GM12878 (cell line): ENCODE data around the gene FAS.

Experiments
- CREB1 ChIP-seq: IDR thresholded peaks from 2 replicates; pipeline ENCODE4 v1.6.1; 2012; ENCODE audit warnings: low read depth, mild to moderate bottlenecking, inconsistent platforms
- CTCF ChIP-seq, 3 experiments: IDR thresholded peaks in 2 of 3; conservative IDR thresholded peaks in 1 of 3; 2 replicates each; pipeline ENCODE4 v1.5.1; 2011; ENCODE audit warnings: low read depth in 3 of 3, low read length in 3 of 3, mild to moderate bottlenecking in 3 of 3, control low read depth in 2 of 3, moderate library complexity in 2 of 3, inconsistent platforms in 1 of 3, mixed read lengths in 1 of 3; ENCODE audit not compliant: control insufficient read depth in 2 of 3, insufficient read depth in 1 of 3; ENCODE audit errors: extremely low read depth in 1 of 3
- JUND ChIP-seq: IDR thresholded peaks from 2 replicates; pipeline ENCODE4 v1.6.1; 2012; ENCODE audit warnings: low read depth, mild to moderate bottlenecking, low read length, improper control_type of control experiment, moderate library complexity
- MXI1 ChIP-seq: fragments of 150-350 bp; IDR thresholded peaks from 2 replicates; pipeline ENCODE4 v1.6.1; 2011; ENCODE audit warnings: low read depth, mild to moderate bottlenecking, inconsistent platforms, low read length, improper control_type of control experiment
- NFIC ChIP-seq: IDR thresholded peaks from 2 replicates; pipeline ENCODE4 v1.6.1; 2012; ENCODE audit warnings: low read depth, mild to moderate bottlenecking, inconsistent platforms, low read length, moderate library complexity
- POLR2A ChIP-seq: IDR thresholded peaks from 2 replicates; pipeline ENCODE4 v1.6.1; 2011; ENCODE audit warnings: low read depth, mild to moderate bottlenecking, low read length
- PRDM15 ChIP-seq: fragments of 450-650 bp; formaldehyde crosslinking; IDR thresholded peaks from 2 replicates; pipeline ENCODE4 v1.4.0; 2020; ENCODE audit warnings: mild to moderate bottlenecking, moderate library complexity
- REST ChIP-seq: IDR thresholded peaks from 2 replicates; pipeline ENCODE4 v1.6.1; 2012; ENCODE audit warnings: mild to moderate bottlenecking, low read depth, low read length
- RFX5 ChIP-seq: IDR thresholded peaks from 2 replicates; pipeline ENCODE4 v1.6.1; 2011; ENCODE audit warnings: low read depth, low read length, improper control_type of control experiment
- SMAD1 ChIP-seq: fragments of 450-650 bp; IDR thresholded peaks from 2 replicates; pipeline ENCODE4 v1.6.1; 2018; ENCODE audit warnings: mild to moderate bottlenecking, low read depth; ENCODE audit not compliant: partially characterized antibody
- ZNF274 ChIP-seq: IDR thresholded peaks from one replicate; pipeline ENCODE4 v1.8.0; 2011; ENCODE audit not compliant: insufficient read length, insufficient read depth

- no peak for TF ChIP-seq SMAD1
- no peak for TF ChIP-seq NFIC
- TF ChIP-seq POLR2A: no peak
- no peak for TF ChIP-seq MXI1
- no peak for TF ChIP-seq ZNF274
- no peak for TF ChIP-seq RFX5
- no peak for TF ChIP-seq CREB1
- TF ChIP-seq CTCF (IDR thresholded peaks at IDR 0.05 in 2 of 3, conservative IDR thresholded peaks at IDR 0.05 in 1 of 3; ENCODE audit: control insufficient read depth in 2 of 3, extremely low read depth in 1 of 3, insufficient read depth in 1 of 3, low read depth in 3 of 3, low read length in 3 of 3): no peak
- TF ChIP-seq JUND: no peak
- TF ChIP-seq REST: no peak
- no peak for TF ChIP-seq PRDM15 (CRISPR knock-in tag)
Observed at GRCh38 chr10:89055159-89055558, 64.6 kb downstream of the FAS start.
